Lower lobe of right lung (tissue), 2 donors: ENCODE results near the gene FAF1. TPM values are rescaled to one million over a fixed set of nuclear protein-coding genes. Genes with fewer than 3 reads are reported as not detected.
"Not testable (repeated sequence)": the region's sequence is repeated elsewhere in the genome, so short reads cannot be mapped to it uniquely, and the experiment has no call there.

Experiments
- ATAC-seq, 2 donors: fragments of 200-7000 bp; cut with Tn5 transposase; one replicate each; pipeline ENCODE4 v1.9.1; 2020 to 2022; ENCODE audit warnings: mild to moderate bottlenecking in 2 of 2, moderate library complexity in 2 of 2
- DNase-seq: peaks from one replicate; pipeline ENCODE4 v3.0.0-alpha.2; 2020
- H3K27ac ChIP-seq: fragments of 200-600 bp; one replicate; pipeline ENCODE4 v1.8.0; 2022
- H3K27me3 ChIP-seq: fragments of 200-600 bp; one replicate; pipeline ENCODE4 v1.8.0; 2022; ENCODE audit warnings: low read depth
- H3K36me3 ChIP-seq: fragments of 200-600 bp; one replicate; pipeline ENCODE4 v1.8.0; 2022; ENCODE audit warnings: mild to moderate bottlenecking
- H3K4me1 ChIP-seq: fragments of 200-600 bp; one replicate; pipeline ENCODE4 v1.8.0; 2022
- H3K4me3 ChIP-seq: fragments of 200-600 bp; one replicate; pipeline ENCODE4 v1.8.0; 2022; ENCODE audit warnings: mild to moderate bottlenecking
- H3K9me3 ChIP-seq: fragments of 200-600 bp; one replicate; pipeline ENCODE4 v1.8.0; 2022
- CTCF ChIP-seq: fragments of 200-600 bp; IDR thresholded peaks from one replicate; pipeline ENCODE4 v1.8.0; 2022; ENCODE audit warnings: antibody characterized with exemption, mild to moderate bottlenecking
- intact Hi-C: fragments of 100-400 bp; cut with DNase I; formaldehyde crosslinking; loops from one replicate; pipeline ENCODE4 v1.11.0; 2022
- long read RNA-seq: library from polyadenylated mRNA; unstranded; transcript quantifications from one replicate; pipeline ENCODE4 v2.0.0, GENCODE V29; 2021
- total RNA-seq: library from RNA; stranded (reverse); fragmentation: NEBNext Ultra II Directional; extraction: Animal tissue kit (Norgen Biotek cat#: 25700); gene quantifications from one replicate; pipeline ENCODE4 v1.2.1, GENCODE V29; 2021
- donor health status: DM: no; HTN: yes; CAD: no; lungs with severe emphysema.

Gene FAF1
- 45.0 TPM for total RNA-seq
- long read RNA-seq, full-length matches to known transcripts, result 61 of 88 reads
- long read RNA-seq, partial matches to known transcripts, result 8 of 88 reads
- long read RNA-seq, other reads (novel, unspliced or antisense), result 19 of 88 reads

- H3K36me3 ChIP-seq, result no peaks in the 10 kb centered on the region
- H3K4me3 ChIP-seq, result peak within 1 kb of the TSS; percentile 67
- no peaks in the 10 kb centered on the region for H3K27me3 ChIP-seq
- ATAC-seq (peak; percentile 99 to 100), DNase-seq (peak; percentile 99)
- no peaks in the 10 kb centered on the region for H3K9me3 ChIP-seq
- H3K27ac ChIP-seq, result peak within 1 kb of the TSS; percentile 86
- intact Hi-C loops, result no loop called here
- H3K4me1 ChIP-seq, result peaks cover 10% of the 10 kb centered on the region
- peak; percentile 38 for TF ChIP-seq CTCF
Observed at GRCh38 chr1:50959913-50960844, at the start of gene FAF1. Gene FAF1 (minus strand): TSS chr1:50960267. CDS start chr1:50959811, 456 bp downstream.

GRCh38 chr1:51009381-51009780 is 49.3 kb upstream of the FAF1 start:
- H3K27me3 ChIP-seq, result no peaks in the 10 kb centered on the region
- DNase-seq (no peak), ATAC-seq (no peak)

GRCh38 chr1:51005549-51005948 is 45.5 kb upstream of the FAF1 start:
- H3K4me3 ChIP-seq, DNase-seq, intact Hi-C loops, H3K36me3 ChIP-seq, H3K27ac ChIP-seq, H3K9me3 ChIP-seq, ATAC-seq, H3K4me1 ChIP-seq, H3K27me3 ChIP-seq: not testable (repeated sequence)

More at GRCh38 chr1:51009381-51009780, 49.3 kb upstream of the FAF1 start:
- H3K36me3 ChIP-seq, result no peaks in the 10 kb centered on the region
- no peak overlapping the region for H3K27ac ChIP-seq
- H3K4me1 ChIP-seq, result no peaks in the 10 kb centered on the region
- intact Hi-C loops, result no loop called here
- no peaks in the 10 kb centered on the region for H3K9me3 ChIP-seq
- no peak overlapping the region for H3K4me3 ChIP-seq
- TF ChIP-seq CTCF, result no peak

GRCh38 chr1:51002516-51002915 is 42.4 kb upstream of the FAF1 start:
- Histone ChIP-seq H3K4me1 (no peaks in the 10 kb centered on the region), H3K4me3 (no peak overlapping the region), H3K27me3 (no peaks in the 10 kb centered on the region), H3K36me3 (no peaks in the 10 kb centered on the region), H3K27ac (no peak overlapping the region), H3K9me3 (no peaks in the 10 kb centered on the region)
- no peak for TF ChIP-seq CTCF
- intact Hi-C loops, result no loop called here
- ATAC-seq (no peak), DNase-seq (no peak)

GRCh38 chr1:51000651-51001050 is 40.6 kb upstream of the FAF1 start:
- no peak for TF ChIP-seq CTCF
- no peaks in the 10 kb centered on the region for H3K27me3 ChIP-seq
- no peak overlapping the region for H3K4me3 ChIP-seq
- ATAC-seq (no peak), DNase-seq (no peak)
- intact Hi-C loops, result no loop called here
- H3K9me3 ChIP-seq, result no peaks in the 10 kb centered on the region
- no peaks in the 10 kb centered on the region for H3K36me3 ChIP-seq
- H3K4me1 ChIP-seq, result no peaks in the 10 kb centered on the region
- H3K27ac ChIP-seq, result no peak overlapping the region

GRCh38 chr1:51000160-51000559 is 40.1 kb upstream of the FAF1 start:
- H3K9me3 ChIP-seq, result no peaks in the 10 kb centered on the region
- no peaks in the 10 kb centered on the region for H3K27me3 ChIP-seq
- H3K36me3 ChIP-seq, result no peaks in the 10 kb centered on the region
- H3K4me1 ChIP-seq, result no peaks in the 10 kb centered on the region
- no peak overlapping the region for H3K27ac ChIP-seq
- no peak for ATAC-seq
- no peak overlapping the region for H3K4me3 ChIP-seq
- TF ChIP-seq CTCF, result no peak
- no peak for DNase-seq
- intact Hi-C loops, result no loop called here

GRCh38 chr1:50999375-50999774 is 39.3 kb upstream of the FAF1 start:
- H3K4me3 ChIP-seq, H3K27me3 ChIP-seq, H3K4me1 ChIP-seq, H3K27ac ChIP-seq, H3K9me3 ChIP-seq, intact Hi-C loops, ATAC-seq, DNase-seq, H3K36me3 ChIP-seq: not testable (repeated sequence)
